ENCODE results near the gene TGDS. TPM values are rescaled to one million over a fixed set of nuclear protein-coding genes. Genes with fewer than 3 reads are reported as not detected.

TGDS gene
- total RNA-seq, 2 donors from 2014 or later, result 11.2 to 17.4 TPM

GRCh38 chr13:94569615-94570014, 26.3 kb downstream of the TGDS start:
- no peak for ATAC-seq (ENCODE audit: insufficient number of reproducible peaks, low FRiP score, low read depth)
- H3K36me3 ChIP-seq, result peaks cover 23% of the 10 kb centered on the region
- no peak overlapping the region for H3K27ac ChIP-seq
- no peak for TF ChIP-seq CTCF (IDR thresholded peaks at IDR 0.05)
- no peak for DNase-seq (ENCODE audit: low spot score)
- H3K9me3 ChIP-seq, result no peaks in the 10 kb centered on the region
- H3K4me3 ChIP-seq, result no peak overlapping the region
- H3K4me1 ChIP-seq (ENCODE audit: control insufficient read depth in 1 of 2, low read depth in 2 of 2), result no peaks in the 10 kb centered on the region
- no peaks in the 10 kb centered on the region for H3K27me3 ChIP-seq (replicated peaks; ENCODE audit: insufficient read depth)

GRCh38 chr13:94568443-94568842, 27.5 kb downstream of the TGDS start:
- Histone ChIP-seq H3K36me3 (peaks cover 16% of the 10 kb centered on the region), H3K9me3 (no peaks in the 10 kb centered on the region), H3K4me3 (no peak overlapping the region), H3K4me1 (ENCODE audit: control insufficient read depth in 1 of 2, low read depth in 2 of 2) (no peaks in the 10 kb centered on the region), H3K27me3 (replicated peaks; ENCODE audit: insufficient read depth) (no peaks in the 10 kb centered on the region), H3K27ac (no peak overlapping the region)
- no peak for TF ChIP-seq CTCF (IDR thresholded peaks at IDR 0.05)
- ATAC-seq (ENCODE audit: insufficient number of reproducible peaks, low FRiP score, low read depth), result no peak
- no peak for DNase-seq (ENCODE audit: low spot score)

- H3K4me1 ChIP-seq (ENCODE audit: control insufficient read depth in 1 of 2, low read depth in 2 of 2), result no peaks in the 10 kb centered on the region
- H3K4me3 ChIP-seq, result no peak overlapping the region
- H3K27me3 ChIP-seq (replicated peaks; ENCODE audit: insufficient read depth), result no peaks in the 10 kb centered on the region
- no peak overlapping the region for H3K27ac ChIP-seq
- DNase-seq (ENCODE audit: low spot score) (no peak), ATAC-seq (ENCODE audit: insufficient number of reproducible peaks, low FRiP score, low read depth) (no peak)
- H3K9me3 ChIP-seq, result no peaks in the 10 kb centered on the region
- H3K36me3 ChIP-seq, result peaks cover 8% of the 10 kb centered on the region
- TF ChIP-seq CTCF (IDR thresholded peaks at IDR 0.05), result no peak
These were observed 28.4 kb downstream of the TGDS start for GRCh38 chr13:94567581-94567980.

GRCh38 chr13:94561126-94561525, 34.8 kb downstream of the TGDS start:
- no peak for ATAC-seq (ENCODE audit: insufficient number of reproducible peaks, low FRiP score, low read depth)
- H3K27ac ChIP-seq, result no peak overlapping the region
- DNase-seq (ENCODE audit: low spot score), result no peak
- H3K9me3 ChIP-seq, result no peaks in the 10 kb centered on the region
- no peak for TF ChIP-seq CTCF (IDR thresholded peaks at IDR 0.05)
- H3K4me3 ChIP-seq, result no peak overlapping the region
- no peaks in the 10 kb centered on the region for H3K36me3 ChIP-seq
- H3K27me3 ChIP-seq (replicated peaks; ENCODE audit: insufficient read depth), result no peaks in the 10 kb centered on the region
- no peaks in the 10 kb centered on the region for H3K4me1 ChIP-seq (ENCODE audit: control insufficient read depth in 1 of 2, low read depth in 2 of 2)

- ATAC-seq (ENCODE audit: insufficient number of reproducible peaks, low FRiP score, low read depth), result no peak
- H3K9me3 ChIP-seq, result no peaks in the 10 kb centered on the region
These were observed 35.8 kb downstream of the TGDS start for GRCh38 chr13:94560116-94560515.

More at GRCh38 chr13:94560116-94560515, 35.8 kb downstream of the TGDS start:
- TF ChIP-seq CTCF (IDR thresholded peaks at IDR 0.05), result no peak
- DNase-seq (ENCODE audit: low spot score), result no peak
- Histone ChIP-seq H3K27ac (no peak overlapping the region), H3K4me1 (ENCODE audit: control insufficient read depth in 1 of 2, low read depth in 2 of 2) (no peaks in the 10 kb centered on the region), H3K27me3 (replicated peaks; ENCODE audit: insufficient read depth) (no peaks in the 10 kb centered on the region), H3K36me3 (no peaks in the 10 kb centered on the region), H3K4me3 (no peak overlapping the region)
